Endodermal cell (in vitro differentiated cells): ENCODE results near the gene ABCC1. TPM values are rescaled to one million over a fixed set of nuclear protein-coding genes. Genes with fewer than 3 reads are reported as not detected.
A peak's percentile ranks its signal among the peaks of the same experiment; 100 is the strongest.

Experiments
- DNase-seq: peaks from one replicate; pipeline ENCODE4 v3.0.0-alpha.2; 2017
- H3K27ac ChIP-seq: 2 replicates; pipeline ENCODE4 v1.5.1; 2013; ENCODE audit warnings: mild to moderate bottlenecking, low read depth, low read length, moderate library complexity
- H3K27me3 ChIP-seq: 2 replicates; pipeline ENCODE4 v1.6.1; 2013; ENCODE audit warnings: mild to moderate bottlenecking, low read length, moderate library complexity; ENCODE audit not compliant: insufficient read depth, control insufficient read depth, poor library complexity, severe bottlenecking
- H3K36me3 ChIP-seq: 2 replicates; pipeline ENCODE4 v1.7.0; 2013; ENCODE audit warnings: mild to moderate bottlenecking, low read length, moderate library complexity; ENCODE audit not compliant: control insufficient read depth, insufficient read depth
- H3K4me1 ChIP-seq: one replicate; pipeline ENCODE4 v1.7.0; 2013; ENCODE audit warnings: low read length; ENCODE audit not compliant: control insufficient read depth, insufficient read depth
- H3K4me3 ChIP-seq: 2 replicates; pipeline ENCODE4 v1.5.1; 2013; ENCODE audit warnings: mild to moderate bottlenecking, low read length, moderate library complexity
- H3K9ac ChIP-seq: 2 replicates; pipeline ENCODE4 v1.6.1; 2013; ENCODE audit warnings: mild to moderate bottlenecking, low read length, moderate library complexity; ENCODE audit not compliant: poor library complexity, severe bottlenecking; ENCODE audit errors: extremely low read depth
- H3K9me3 ChIP-seq: 2 replicates; pipeline ENCODE4 v1.6.1; 2013; ENCODE audit warnings: mild to moderate bottlenecking, low read length, moderate library complexity; ENCODE audit not compliant: control insufficient read depth
- H3K27ac Mint-ChIP-seq: 2 replicates; pipeline ENCODE4 v1.8.0; 2020; ENCODE audit warnings: mixed read lengths
- H3K27me3 Mint-ChIP-seq: 2 replicates; pipeline ENCODE4 v1.8.0; 2021; ENCODE audit warnings: mild to moderate bottlenecking, mixed read lengths; ENCODE audit not compliant: insufficient read depth
- H3K36me3 Mint-ChIP-seq: 2 replicates; pipeline ENCODE4 v1.8.0; 2020; ENCODE audit warnings: low read depth, mixed read lengths
- H3K4me1 Mint-ChIP-seq: 2 replicates; pipeline ENCODE4 v1.8.0; 2020; ENCODE audit warnings: mixed read lengths
- H3K4me3 Mint-ChIP-seq: 2 replicates; pipeline ENCODE4 v1.8.0; 2020; ENCODE audit warnings: mild to moderate bottlenecking, moderate library complexity, mixed read lengths
- H3K9me3 Mint-ChIP-seq: 2 replicates; pipeline ENCODE4 v1.8.0; 2020; ENCODE audit warnings: mild to moderate bottlenecking, mixed read lengths
- WGBS, 2 experiments: methylation state at CpG; one replicate each; pipeline versions ENCODE4 v1.1.5 to v1.1.7; 2013; ENCODE audit warnings: missing lambda C conversion rate in 2 of 2, mixed read lengths in 1 of 2; ENCODE audit not compliant: insufficient coverage in 1 of 2, insufficient read length in 1 of 2; 5-methylcytosine and 5-hydroxymethylcytosine counted together
- total RNA-seq, 2 donors: library from RNA; stranded (reverse); fragmentation: NEBNext Ultra II Directional in 1 of 2; extraction: Animal tissue kit (Norgen Biotek cat#: 25700) in 1 of 2; gene quantifications; 2 replicates in 1 of 2; 3 replicates in 1 of 2; pipeline ENCODE4 v1.2.1, GENCODE V29; 2021
- TF ChIP-seq, protein P1 (sequence below): fragments of 200-600 bp; sonication (generic); conservative IDR thresholded peaks from 2 replicates; pipeline ENCODE4 v1.5.0; 2021; ENCODE audit warnings: antibody characterized with exemption, mild to moderate bottlenecking

Gene ABCC1
- total RNA-seq, 2 donors from 2014 or later, result 47.1 to 51.2 TPM

DNA sequence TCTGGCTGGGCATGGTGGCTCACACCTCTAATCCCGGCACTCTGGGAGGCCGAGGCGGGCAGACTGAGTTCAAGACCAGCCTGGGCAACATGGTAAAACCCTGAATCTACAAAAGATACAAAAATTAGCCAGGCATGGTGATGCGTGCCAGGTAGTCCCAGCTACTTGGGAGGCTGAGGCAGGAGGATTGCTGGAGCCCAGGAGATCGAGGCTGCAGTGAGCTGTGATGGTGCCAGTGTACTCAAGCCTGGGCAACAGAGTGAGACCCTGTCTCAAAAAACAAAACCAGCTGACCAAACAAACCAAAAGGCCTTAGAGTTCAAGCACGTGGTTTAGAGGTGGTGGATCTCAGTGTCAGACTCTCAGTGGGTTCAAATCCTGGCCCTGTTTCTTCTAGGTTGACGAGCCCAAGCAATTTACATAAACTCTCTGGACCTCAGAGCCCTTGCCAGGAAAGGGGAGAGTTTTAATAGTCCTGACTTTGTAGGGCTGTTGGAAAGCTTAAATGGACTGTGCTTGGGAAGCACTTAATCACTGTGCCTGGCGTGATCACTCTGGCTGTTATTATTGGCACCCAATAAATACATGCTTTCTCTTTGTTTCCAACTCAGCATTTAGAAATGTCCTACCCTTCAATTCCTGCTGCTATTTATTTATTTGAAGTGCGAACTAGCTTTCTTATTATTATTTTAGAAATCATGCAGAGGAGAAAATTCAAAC is 44.7 kb downstream of the ABCC1 start:
- Mint-ChIP-seq H3K27me3 (no peaks in the 10 kb centered on the region), H3K9me3 (no peaks in the 10 kb centered on the region), H3K4me1 (peaks cover 16% of the 10 kb centered on the region), H3K36me3 (peaks cover 8% of the 10 kb centered on the region), H3K4me3 (no peak overlapping the region), H3K27ac (no peak overlapping the region)
- no peak for DNase-seq
- Histone ChIP-seq H3K4me3 (no peak overlapping the region), H3K36me3 (peaks cover 5% of the 10 kb centered on the region), H3K9me3 (no peaks in the 10 kb centered on the region), H3K27me3 (no peaks in the 10 kb centered on the region), H3K4me1 (no peaks in the 10 kb centered on the region), H3K27ac (no peak overlapping the region), H3K9ac (no peak overlapping the region)
- TF ChIP-seq, protein P1, sequence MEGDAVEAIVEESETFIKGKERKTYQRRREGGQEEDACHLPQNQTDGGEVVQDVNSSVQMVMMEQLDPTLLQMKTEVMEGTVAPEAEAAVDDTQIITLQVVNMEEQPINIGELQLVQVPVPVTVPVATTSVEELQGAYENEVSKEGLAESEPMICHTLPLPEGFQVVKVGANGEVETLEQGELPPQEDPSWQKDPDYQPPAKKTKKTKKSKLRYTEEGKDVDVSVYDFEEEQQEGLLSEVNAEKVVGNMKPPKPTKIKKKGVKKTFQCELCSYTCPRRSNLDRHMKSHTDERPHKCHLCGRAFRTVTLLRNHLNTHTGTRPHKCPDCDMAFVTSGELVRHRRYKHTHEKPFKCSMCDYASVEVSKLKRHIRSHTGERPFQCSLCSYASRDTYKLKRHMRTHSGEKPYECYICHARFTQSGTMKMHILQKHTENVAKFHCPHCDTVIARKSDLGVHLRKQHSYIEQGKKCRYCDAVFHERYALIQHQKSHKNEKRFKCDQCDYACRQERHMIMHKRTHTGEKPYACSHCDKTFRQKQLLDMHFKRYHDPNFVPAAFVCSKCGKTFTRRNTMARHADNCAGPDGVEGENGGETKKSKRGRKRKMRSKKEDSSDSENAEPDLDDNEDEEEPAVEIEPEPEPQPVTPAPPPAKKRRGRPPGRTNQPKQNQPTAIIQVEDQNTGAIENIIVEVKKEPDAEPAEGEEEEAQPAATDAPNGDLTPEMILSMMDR, result no peak
- WGBS, 2 experiments, result 90 to 98% methylated on average over 8 to 9 of the region's 9 CpGs

DNA sequence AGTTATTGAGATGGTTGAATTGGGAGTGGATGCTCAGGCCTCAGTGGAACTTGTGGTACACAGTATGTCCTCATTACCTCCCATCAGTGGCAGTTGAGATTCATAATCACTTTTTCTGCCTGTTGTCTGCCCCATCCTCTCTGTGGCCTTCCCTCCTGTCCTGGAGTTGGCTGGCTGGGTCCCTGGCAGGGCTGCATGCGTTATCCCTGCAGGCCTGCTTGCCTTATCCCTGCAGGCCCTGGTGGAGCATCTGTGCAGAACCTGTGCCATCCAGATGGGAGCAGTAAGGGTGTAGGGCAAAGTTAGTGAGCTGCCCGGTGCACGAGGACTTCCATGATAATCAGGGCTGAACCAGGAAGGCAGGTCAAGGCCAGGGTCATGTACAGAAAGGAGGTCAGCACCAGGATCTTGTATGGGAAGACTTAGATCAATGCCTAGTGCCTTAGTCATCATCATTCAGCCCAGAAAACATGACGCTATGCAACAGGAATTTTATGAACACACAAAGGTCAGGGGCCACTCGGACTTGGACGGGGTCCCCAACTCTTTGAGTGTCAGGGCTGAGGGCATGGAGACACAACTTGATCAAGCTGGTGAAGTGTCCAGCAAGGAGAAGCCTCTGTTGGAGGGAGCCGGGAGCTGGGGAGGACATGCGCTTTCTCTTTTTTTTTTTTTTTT is 47.2 kb downstream of the ABCC1 start:
- Mint-ChIP-seq H3K27me3 (peaks cover 4% of the 10 kb centered on the region), H3K9me3 (no peaks in the 10 kb centered on the region), H3K27ac (no peak overlapping the region), H3K4me1 (peaks cover 8% of the 10 kb centered on the region), H3K36me3 (peaks cover 13% of the 10 kb centered on the region), H3K4me3 (no peak overlapping the region)
- Histone ChIP-seq H3K4me1 (no peaks in the 10 kb centered on the region), H3K27ac (peak overlapping the region; percentile 12), H3K4me3 (no peak overlapping the region), H3K9ac (no peak overlapping the region), H3K36me3 (peaks cover 5% of the 10 kb centered on the region), H3K27me3 (no peaks in the 10 kb centered on the region), H3K9me3 (no peaks in the 10 kb centered on the region)
- no peak for DNase-seq
- WGBS, 2 experiments, result 90 to 92% methylated on average over 7 to 8 of the region's 8 CpGs
- TF ChIP-seq, protein P1, result no peak

DNA sequence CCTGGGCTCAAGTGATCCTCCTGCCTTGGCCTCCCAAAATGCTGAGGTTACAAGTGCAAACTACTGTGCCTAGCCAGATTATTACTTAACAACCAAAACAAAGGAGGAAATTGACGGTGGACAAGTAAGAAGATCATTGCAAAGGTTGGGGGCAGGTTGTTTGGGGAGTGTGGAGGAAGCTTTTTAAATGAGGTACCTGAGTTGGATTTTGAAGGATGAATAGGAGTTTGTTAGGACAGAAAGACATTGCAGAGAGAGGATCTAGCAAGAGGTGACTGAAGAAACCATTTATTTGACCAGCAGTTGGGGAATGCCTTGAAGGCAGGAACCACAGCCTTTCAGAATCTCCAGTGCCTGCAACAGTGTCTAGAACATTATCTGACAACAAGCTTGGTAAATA is 51.3 kb downstream of the ABCC1 start:
- DNase-seq, result no peak
- no peak overlapping the region for H3K27ac ChIP-seq
- 92 to 100% methylated on average over 1 of the region's 1 CpG for WGBS, 2 experiments
- no peak overlapping the region for H3K4me3 Mint-ChIP-seq
- no peaks in the 10 kb centered on the region for H3K9me3 ChIP-seq
- peaks cover 13% of the 10 kb centered on the region for H3K4me1 Mint-ChIP-seq
- TF ChIP-seq, protein P1, result no peak
- no peak overlapping the region for H3K4me3 ChIP-seq
- no peaks in the 10 kb centered on the region for H3K27me3 ChIP-seq
- no peak overlapping the region for H3K9ac ChIP-seq
- H3K27ac Mint-ChIP-seq, result no peak overlapping the region
- peaks cover 8% of the 10 kb centered on the region for H3K27me3 Mint-ChIP-seq
- H3K36me3 ChIP-seq, result no peaks in the 10 kb centered on the region
- H3K36me3 Mint-ChIP-seq, result peaks cover 4% of the 10 kb centered on the region
- no peaks in the 10 kb centered on the region for H3K4me1 ChIP-seq
- no peaks in the 10 kb centered on the region for H3K9me3 Mint-ChIP-seq
